K562 (cell line): Measurements from ENCODE around the gene NFIL3. TPM values are rescaled to one million over a fixed set of nuclear protein-coding genes. Genes with fewer than 3 reads are reported as not detected.

ENCODE experiments used
- BHLHE40 ChIP-seq: IDR thresholded peaks from 2 replicates; pipeline ENCODE4 v1.6.1; 2011; ENCODE audit warnings: low read length, improper control_type of control experiment
- CEBPZ ChIP-seq: fragments of 150-350 bp; IDR thresholded peaks from 2 replicates; pipeline ENCODE4 v1.6.1; 2014; ENCODE audit warnings: low read depth, mild to moderate bottlenecking, low read length, borderline replicate concordance
- CHAMP1 ChIP-seq: fragments of 450-650 bp; IDR thresholded peaks from 2 replicates; pipeline ENCODE4 v1.6.1; 2016; ENCODE audit warnings: mild to moderate bottlenecking
- CTCF ChIP-seq, 3 experiments: IDR thresholded peaks in 2 of 3; conservative IDR thresholded peaks in 1 of 3; 2 replicates each; pipeline ENCODE4 v1.5.1; 2011 to 2012; ENCODE audit warnings: low read length in 3 of 3, mild to moderate bottlenecking in 3 of 3, control low read depth in 2 of 3, improper control_type of control experiment in 1 of 3, inconsistent platforms in 1 of 3, low read depth in 1 of 3, mixed read lengths in 1 of 3, moderate library complexity in 1 of 3; ENCODE audit not compliant: insufficient read depth in 2 of 3
- CXXC5 ChIP-seq: fragments of 250-450 bp; sonication (Bioruptor Pico); IDR thresholded peaks from 2 replicates; pipeline ENCODE4 v1.8.0; 2022; ENCODE audit warnings: inconsistent platforms, mild to moderate bottlenecking, moderate library complexity
- FOXM1 ChIP-seq, 2 experiments: fragments of 450-650 bp in 1 of 2; sonication (generic) in 1 of 2; formaldehyde crosslinking in 1 of 2; IDR thresholded peaks; 2 replicates each; pipeline versions ENCODE4 v1.6.1 to v1.9.0; 2017 to 2022; ENCODE audit warnings: low read depth in 2 of 2, mild to moderate bottlenecking in 2 of 2, missing genetic modification reagents in 1 of 2, moderate library complexity in 1 of 2
- HNRNPUL1 ChIP-seq: fragments of 200-400 bp; formaldehyde crosslinking; IDR thresholded peaks from 2 replicates; pipeline ENCODE4 v1.6.1; 2017; ENCODE audit warnings: low read length
- HSF4 ChIP-seq: fragments of 250-450 bp; sonication (Bioruptor Pico); IDR thresholded peaks from 2 replicates; pipeline ENCODE4 v2.1.2; 2022; ENCODE audit warnings: mild to moderate bottlenecking, moderate library complexity, borderline replicate concordance
- KDM2B ChIP-seq: fragments of 250-450 bp; sonication (Bioruptor Pico); IDR thresholded peaks from 2 replicates; pipeline ENCODE4 v1.8.0; 2021; ENCODE audit warnings: mild to moderate bottlenecking, moderate library complexity
- SMAD1 ChIP-seq: fragments of 150-350 bp; IDR thresholded peaks from 2 replicates; pipeline ENCODE4 v1.6.1; 2014; ENCODE audit warnings: low read length, low read depth; ENCODE audit not compliant: partially characterized antibody
- SMC3 ChIP-seq: conservative IDR thresholded peaks from 2 replicates; pipeline ENCODE4 v1.6.1; 2011; ENCODE audit warnings: low read depth, low read length, improper control_type of control experiment; ENCODE audit not compliant: insufficient read depth
- SRF ChIP-seq, 2 experiments: fragments of 250-450, 450-650 bp in 1 of 2; sonication (Bioruptor Pico) in 1 of 2; sonication (generic) in 1 of 2; formaldehyde crosslinking; IDR thresholded peaks; 2 replicates each; pipeline versions ENCODE4 v1.5.0 to v1.5.1; 2020 to 2022; ENCODE audit warnings: mild to moderate bottlenecking in 1 of 2, missing genetic modification reagents in 1 of 2
- USF2 ChIP-seq: sonication (generic); formaldehyde crosslinking; IDR thresholded peaks from 2 replicates; pipeline ENCODE4 v1.5.0; 2020; ENCODE audit warnings: missing genetic modification reagents
- XRCC3 ChIP-seq: fragments of 450-650 bp; IDR thresholded peaks from 2 replicates; pipeline ENCODE4 v1.6.1; 2017; ENCODE audit warnings: mild to moderate bottlenecking, moderate library complexity
- ZNF695 ChIP-seq: fragments of 450-650 bp; formaldehyde crosslinking; IDR thresholded peaks from 2 replicates; pipeline ENCODE4 v1.4.0; 2020; ENCODE audit warnings: mild to moderate bottlenecking, moderate library complexity
- polyA plus RNA-seq, 8 experiments: library from polyadenylated mRNA; depleted of rRNA in 4 of 8; stranded (reverse) in 5 of 8; unstranded in 3 of 8; fragments of >200 nt; fragmentation: Nextera tagmentation in 2 of 8; fragmentation: Illumina TruSeq in 1 of 8; extraction: Ambion mirVana in 2 of 8; extraction: Trizol in 1 of 8; gene quantifications; 2 replicates each; pipeline versions ENCODE4 v1.2.1 to v1.2.3, GENCODE V29; 2011 to 2014; ENCODE audit warnings: inconsistent platforms in 1 of 8, missing spikeins in 1 of 8
- total RNA-seq, 7 experiments: library from RNA; depleted of rRNA in 6 of 7; stranded (reverse); fragments of >200 nt in 6 of 7; fragmentation: Illumina TruSeq in 2 of 7; extraction: Trizol in 2 of 7; gene quantifications; 2 replicates each; pipeline versions ENCODE4 v1.2.1 to v1.2.3, GENCODE V29; 2011 to 2021; ENCODE audit warnings: low replicate concordance in 1 of 7

The NFIL3 gene
- total and polyA plus RNA-seq, 9 of the 15 experiments (the other 6 are each of a cell fraction or from before 2014, with no cell fraction given) = 3.2 to 16.1 (median 9.3) TPM

- TF ChIP-seq CHAMP1 (no peak), XRCC3 (no peak), SMAD1 (no peak), HNRNPUL1 (no peak), FOXM1 (IDR thresholded peaks at IDR 0.05; ENCODE audit: low read depth) (no peak), FOXM1 (CRISPR knock-in tag; IDR thresholded peaks at IDR 0.05; ENCODE audit: low read depth) (no peak), CEBPZ (no peak), BHLHE40 (no peak), SMC3 (0 out of 2 replicates have a peak, but pooled peaks have one; percentile 31), CTCF (IDR thresholded peaks at IDR 0.05 in 2 of 3, conservative IDR thresholded peaks at IDR 0.05 in 1 of 3; ENCODE audit: insufficient read depth in 2 of 3, low read depth in 1 of 3, low read length in 3 of 3) (peak; percentile 32 to 53 (median 33); a peak in 3 of 6 replicates), CXXC5 (CRISPR knock-in tag) (no peak), KDM2B (CRISPR knock-in tag) (no peak), HSF4 (CRISPR knock-in tag) (no peak), ZNF695 (no peak), SRF (CRISPR knock-in tag; IDR thresholded peaks at IDR 0.05) (no peak), USF2 (CRISPR knock-in tag) (no peak)
Measured at GRCh38 chr9:91433180-91433579, 9.5 kb upstream of the NFIL3 start (continued).
